GM12878 (cell line): ENCODE measurements around the gene IRF6.

Source experiments
- LARP7 ChIP-seq: fragments of 450-650 bp; IDR thresholded peaks from 2 replicates; pipeline ENCODE4 v1.6.1; 2017; ENCODE audit warnings: mild to moderate bottlenecking
- RFX5 ChIP-seq: IDR thresholded peaks from 2 replicates; pipeline ENCODE4 v1.6.1; 2011; ENCODE audit warnings: low read depth, low read length, improper control_type of control experiment
- TF ChIP-seq, protein P1 (sequence below): IDR thresholded peaks from 2 replicates; pipeline ENCODE4 v1.6.1; 2011; ENCODE audit warnings: borderline replicate concordance, low read depth, mild to moderate bottlenecking, moderate library complexity, low read length; ENCODE audit not compliant: insufficient read depth, poor library complexity, severe bottlenecking
- TF ChIP-seq, protein P2 (sequence below), 3 experiments: IDR thresholded peaks in 2 of 3; conservative IDR thresholded peaks in 1 of 3; 2 replicates each; pipeline ENCODE4 v1.5.1; 2011; ENCODE audit warnings: low read depth in 3 of 3, low read length in 3 of 3, mild to moderate bottlenecking in 3 of 3, control low read depth in 2 of 3, moderate library complexity in 2 of 3, inconsistent platforms in 1 of 3, mixed read lengths in 1 of 3; ENCODE audit not compliant: control insufficient read depth in 2 of 3, insufficient read depth in 1 of 3; ENCODE audit errors: extremely low read depth in 1 of 3

DNA sequence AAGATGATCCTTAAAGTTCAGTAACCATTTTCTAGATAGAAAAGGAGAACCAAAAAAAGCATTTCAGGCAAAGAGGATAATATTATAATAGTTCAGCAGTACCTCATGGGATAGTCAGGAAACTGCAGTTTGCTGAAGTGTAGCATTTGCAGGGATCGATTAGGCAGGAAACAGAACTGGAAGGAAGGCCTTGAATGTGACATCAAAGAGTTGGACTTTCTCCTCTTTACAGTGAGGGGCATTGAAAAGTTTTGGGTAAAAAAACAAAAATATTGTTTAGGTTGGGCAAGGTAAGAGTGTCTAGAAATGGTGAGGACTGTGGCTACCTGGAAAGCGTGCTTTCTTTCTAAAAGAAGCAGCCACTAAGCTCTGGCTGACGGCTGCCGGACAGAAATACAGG, 8.0 kb upstream of the IRF6 start:
- TF ChIP-seq, protein P1, sequence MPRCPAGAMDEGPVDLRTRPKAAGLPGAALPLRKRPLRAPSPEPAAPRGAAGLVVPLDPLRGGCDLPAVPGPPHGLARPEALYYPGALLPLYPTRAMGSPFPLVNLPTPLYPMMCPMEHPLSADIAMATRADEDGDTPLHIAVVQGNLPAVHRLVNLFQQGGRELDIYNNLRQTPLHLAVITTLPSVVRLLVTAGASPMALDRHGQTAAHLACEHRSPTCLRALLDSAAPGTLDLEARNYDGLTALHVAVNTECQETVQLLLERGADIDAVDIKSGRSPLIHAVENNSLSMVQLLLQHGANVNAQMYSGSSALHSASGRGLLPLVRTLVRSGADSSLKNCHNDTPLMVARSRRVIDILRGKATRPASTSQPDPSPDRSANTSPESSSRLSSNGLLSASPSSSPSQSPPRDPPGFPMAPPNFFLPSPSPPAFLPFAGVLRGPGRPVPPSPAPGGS, result no peak
- TF ChIP-seq, protein P2, sequence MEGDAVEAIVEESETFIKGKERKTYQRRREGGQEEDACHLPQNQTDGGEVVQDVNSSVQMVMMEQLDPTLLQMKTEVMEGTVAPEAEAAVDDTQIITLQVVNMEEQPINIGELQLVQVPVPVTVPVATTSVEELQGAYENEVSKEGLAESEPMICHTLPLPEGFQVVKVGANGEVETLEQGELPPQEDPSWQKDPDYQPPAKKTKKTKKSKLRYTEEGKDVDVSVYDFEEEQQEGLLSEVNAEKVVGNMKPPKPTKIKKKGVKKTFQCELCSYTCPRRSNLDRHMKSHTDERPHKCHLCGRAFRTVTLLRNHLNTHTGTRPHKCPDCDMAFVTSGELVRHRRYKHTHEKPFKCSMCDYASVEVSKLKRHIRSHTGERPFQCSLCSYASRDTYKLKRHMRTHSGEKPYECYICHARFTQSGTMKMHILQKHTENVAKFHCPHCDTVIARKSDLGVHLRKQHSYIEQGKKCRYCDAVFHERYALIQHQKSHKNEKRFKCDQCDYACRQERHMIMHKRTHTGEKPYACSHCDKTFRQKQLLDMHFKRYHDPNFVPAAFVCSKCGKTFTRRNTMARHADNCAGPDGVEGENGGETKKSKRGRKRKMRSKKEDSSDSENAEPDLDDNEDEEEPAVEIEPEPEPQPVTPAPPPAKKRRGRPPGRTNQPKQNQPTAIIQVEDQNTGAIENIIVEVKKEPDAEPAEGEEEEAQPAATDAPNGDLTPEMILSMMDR (IDR thresholded peaks at IDR 0.05 in 2 of 3, conservative IDR thresholded peaks at IDR 0.05 in 1 of 3; ENCODE audit: control insufficient read depth in 2 of 3, extremely low read depth in 1 of 3, insufficient read depth in 1 of 3, low read depth in 3 of 3, low read length in 3 of 3), result no peak
- TF ChIP-seq RFX5 (no peak), LARP7 (no peak)
